SK-N-MC (cell line): ENCODE data around the gene HK1.

Experiments
- EZH2 ChIP-seq: fragments of 200-600 bp; sonication (generic); IDR thresholded peaks from one replicate; pipeline ENCODE4 v1.6.1; 2017; ENCODE audit warnings: antibody characterized with exemption
- FOXP2 ChIP-seq: optimal IDR thresholded peaks from 2 replicates; pipeline ENCODE3; 2011; ENCODE audit warnings: mild to moderate bottlenecking, moderate library complexity; ENCODE audit not compliant: insufficient read depth; ENCODE audit errors: extremely low read length, control extremely low read depth
- POLR2AphosphoS5 ChIP-seq: IDR thresholded peaks from 2 replicates; pipeline ENCODE4 v1.6.1; 2012; ENCODE audit warnings: mild to moderate bottlenecking, low read depth, low read length, borderline replicate concordance

- TF ChIP-seq POLR2AphosphoS5 = no peak
- TF ChIP-seq EZH2 = no peak
- TF ChIP-seq FOXP2 = no peak
These were observed 25.1 kb upstream of the HK1 start for GRCh38 chr10:69253171-69253570.
